Esophagus muscularis mucosa (tissue), 3 donors: ENCODE data around the gene HS3ST4.

Experiments used
- EP300 ChIP-seq: sonication (generic); formaldehyde crosslinking; IDR thresholded peaks from one replicate; pipeline ENCODE4 v1.6.1; 2017; ENCODE audit warnings: antibody characterized with exemption
- TF ChIP-seq, protein P1 (sequence below), 3 experiments: fragments of 200-600 bp in 2 of 3; fragments of 450-650 bp in 1 of 3; sonication (generic) in 2 of 3; IDR thresholded peaks; one replicate each; pipeline ENCODE4 v1.5.1; 2017 to 2019; ENCODE audit warnings: antibody characterized with exemption in 3 of 3, mild to moderate bottlenecking in 2 of 3, moderate library complexity in 1 of 3

DNA sequence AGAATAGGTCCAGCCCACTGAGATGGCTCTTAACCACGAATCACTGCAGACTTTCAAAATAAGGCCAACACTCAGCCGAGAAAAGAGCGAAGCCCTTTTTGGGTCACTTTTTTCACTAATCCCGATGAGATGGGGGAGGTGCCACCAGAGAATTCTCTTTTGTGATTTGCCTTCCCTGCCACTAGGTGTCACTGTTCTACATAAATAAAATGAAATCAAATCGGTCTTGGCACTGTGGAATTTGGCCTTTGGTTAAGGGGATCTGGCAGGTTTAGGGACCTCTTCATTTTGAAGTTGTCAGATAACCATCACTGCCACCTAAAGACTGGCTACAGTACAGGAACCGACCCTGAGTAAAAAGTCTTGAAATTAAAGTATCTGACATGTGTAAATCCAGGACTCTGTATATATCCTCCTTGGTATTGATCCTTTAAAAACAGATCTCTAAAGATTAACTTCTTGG, 147.0 kb downstream of the HS3ST4 start:
- TF ChIP-seq, protein P1, sequence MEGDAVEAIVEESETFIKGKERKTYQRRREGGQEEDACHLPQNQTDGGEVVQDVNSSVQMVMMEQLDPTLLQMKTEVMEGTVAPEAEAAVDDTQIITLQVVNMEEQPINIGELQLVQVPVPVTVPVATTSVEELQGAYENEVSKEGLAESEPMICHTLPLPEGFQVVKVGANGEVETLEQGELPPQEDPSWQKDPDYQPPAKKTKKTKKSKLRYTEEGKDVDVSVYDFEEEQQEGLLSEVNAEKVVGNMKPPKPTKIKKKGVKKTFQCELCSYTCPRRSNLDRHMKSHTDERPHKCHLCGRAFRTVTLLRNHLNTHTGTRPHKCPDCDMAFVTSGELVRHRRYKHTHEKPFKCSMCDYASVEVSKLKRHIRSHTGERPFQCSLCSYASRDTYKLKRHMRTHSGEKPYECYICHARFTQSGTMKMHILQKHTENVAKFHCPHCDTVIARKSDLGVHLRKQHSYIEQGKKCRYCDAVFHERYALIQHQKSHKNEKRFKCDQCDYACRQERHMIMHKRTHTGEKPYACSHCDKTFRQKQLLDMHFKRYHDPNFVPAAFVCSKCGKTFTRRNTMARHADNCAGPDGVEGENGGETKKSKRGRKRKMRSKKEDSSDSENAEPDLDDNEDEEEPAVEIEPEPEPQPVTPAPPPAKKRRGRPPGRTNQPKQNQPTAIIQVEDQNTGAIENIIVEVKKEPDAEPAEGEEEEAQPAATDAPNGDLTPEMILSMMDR (IDR thresholded peaks at IDR 0.05): peak; percentile 61 to 73 (median 62)
- TF ChIP-seq EP300: no peak
